Measurements from ENCODE around the gene SLC46A1. TPM values are rescaled to one million over a fixed set of nuclear protein-coding genes. Genes with fewer than 3 reads are reported as not detected.

SLC46A1 gene
- total and polyA plus RNA-seq, 2 donors (not counting 1 experiment from before 2014, with no cell fraction given) = 2.5 to 4.3 TPM

- no peak overlapping the region for H3K4me2 ChIP-seq (replicated peaks; ENCODE audit: low read depth, low read length, poor library complexity, severe bottlenecking)
- Mint-ChIP-seq H3K27me3 (peaks cover 7% of the 10 kb centered on the region), H3K9me3 (ENCODE audit: insufficient read depth) (no peaks in the 10 kb centered on the region), H3K4me3 (peak overlapping the region; percentile 56), H3K27ac (no peak overlapping the region), H3K4me1 (peaks cover 10% of the 10 kb centered on the region)
- H3K79me2 ChIP-seq (ENCODE audit: control insufficient read depth, insufficient read depth, low read length) = no peaks in the 10 kb centered on the region
- H3K9ac ChIP-seq (ENCODE audit: low read length) = no peak overlapping the region
- H3K4me3 ChIP-seq (ENCODE audit: control extremely low read depth in 1 of 5, extremely low read depth in 1 of 5, insufficient read depth in 1 of 5, low read depth in 2 of 5, low read length in 4 of 5) = no peak overlapping the region
- ChIA-PET CTCF (interaction anchor here (1.5 kb wide), 1 partner anchor 12 kb away, joined by 11 read pairs; no protein-coding TSS in a partner anchor), POLR2A (no interaction called here)
- TF ChIP-seq EZH2 (IDR thresholded peaks at IDR 0.05; ENCODE audit: borderline replicate concordance, insufficient read depth, low read depth, low read length, poor library complexity, severe bottlenecking) (no peak), CTCF (IDR thresholded peaks at IDR 0.05) (no peak)
- no peak overlapping the region for H3K27ac ChIP-seq (ENCODE audit: low read length in 2 of 2)
- H3K36me3 ChIP-seq (replicated peaks in 1 of 2; ENCODE audit: control extremely low read depth in 1 of 2, control insufficient read depth in 1 of 2, extremely low read depth in 1 of 2, insufficient read depth in 2 of 2, low read length in 1 of 2) = no peaks in the 10 kb centered on the region
- peaks cover 8 to 12% of the 10 kb centered on the region in 2 donors for H3K4me1 ChIP-seq (ENCODE audit: control insufficient read depth in 2 of 2, insufficient read depth in 2 of 2, low read length in 2 of 2)
- no peak overlapping the region for H2AFZ ChIP-seq (ENCODE audit: insufficient read depth, low read depth, low read length, poor library complexity, severe bottlenecking)
- WGBS (ENCODE audit: insufficient coverage) = 96% methylated on average over 5 of the region's 5 CpGs
- ATAC-seq (ENCODE audit: low read depth) (no peak), DNase-seq (no peak)
- intact Hi-C loops (cut with micrococcal nuclease) = no loop called here
- H3K9me3 ChIP-seq (ENCODE audit: control extremely low read depth in 1 of 3, control insufficient read depth in 2 of 3, insufficient read depth in 1 of 3, low read length in 2 of 3) = peaks cover 0 to 4% (median 0%) of the 10 kb centered on the region in 3 donors
- H4K20me1 ChIP-seq (ENCODE audit: control insufficient read depth, insufficient read depth, low read length, poor library complexity, severe bottlenecking) = no peaks in the 10 kb centered on the region
- H3K27me3 ChIP-seq (replicated peaks in 1 of 4; ENCODE audit: control extremely low read depth in 1 of 4, control insufficient read depth in 3 of 4, insufficient read depth in 4 of 4, low read length in 3 of 4) = no peaks in the 10 kb centered on the region
These were observed 1.6 kb downstream of the SLC46A1 start for GRCh38 chr17:28404461-28404811.

GRCh38 chr17:28404007-28404406 is 2.0 kb downstream of the SLC46A1 start:
- H3K36me3 ChIP-seq (replicated peaks in 1 of 2; ENCODE audit: control extremely low read depth in 1 of 2, control insufficient read depth in 1 of 2, extremely low read depth in 1 of 2, insufficient read depth in 2 of 2, low read length in 1 of 2) = no peaks in the 10 kb centered on the region
- H2AFZ ChIP-seq (ENCODE audit: insufficient read depth, low read depth, low read length, poor library complexity, severe bottlenecking) = no peak overlapping the region
- ChIA-PET CTCF (interaction anchor here (1.5 kb wide), 1 partner anchor 12 kb away, joined by 11 read pairs; no protein-coding TSS in a partner anchor), POLR2A (no interaction called here)
- H3K4me1 ChIP-seq (ENCODE audit: control insufficient read depth in 2 of 2, insufficient read depth in 2 of 2, low read length in 2 of 2) = peaks cover 8 to 12% of the 10 kb centered on the region in 2 donors
- no peaks in the 10 kb centered on the region for H3K79me2 ChIP-seq (ENCODE audit: control insufficient read depth, insufficient read depth, low read length)
- H3K27me3 ChIP-seq (replicated peaks in 1 of 4; ENCODE audit: control extremely low read depth in 1 of 4, control insufficient read depth in 3 of 4, insufficient read depth in 4 of 4, low read length in 3 of 4) = no peaks in the 10 kb centered on the region
- TF ChIP-seq EZH2 (IDR thresholded peaks at IDR 0.05; ENCODE audit: borderline replicate concordance, insufficient read depth, low read depth, low read length, poor library complexity, severe bottlenecking) = no peak
- no peak for TF ChIP-seq CTCF (IDR thresholded peaks at IDR 0.05)
- DNase-seq (no peak), ATAC-seq (ENCODE audit: low read depth) (no peak)
- H4K20me1 ChIP-seq (ENCODE audit: control insufficient read depth, insufficient read depth, low read length, poor library complexity, severe bottlenecking) = no peaks in the 10 kb centered on the region
- intact Hi-C loops (cut with micrococcal nuclease) = no loop called here
- Mint-ChIP-seq H3K4me1 (peaks cover 10% of the 10 kb centered on the region), H3K27ac (no peak overlapping the region), H3K4me3 (peak overlapping the region; percentile 56), H3K27me3 (peaks cover 7% of the 10 kb centered on the region), H3K9me3 (ENCODE audit: insufficient read depth) (no peaks in the 10 kb centered on the region)
- H3K27ac ChIP-seq (ENCODE audit: low read length in 2 of 2) = no peak overlapping the region
- no peak overlapping the region for H3K4me3 ChIP-seq (ENCODE audit: control extremely low read depth in 1 of 5, extremely low read depth in 1 of 5, insufficient read depth in 1 of 5, low read depth in 2 of 5, low read length in 4 of 5)
- H3K4me2 ChIP-seq (replicated peaks; ENCODE audit: low read depth, low read length, poor library complexity, severe bottlenecking) = no peak overlapping the region
- H3K9ac ChIP-seq (ENCODE audit: low read length) = no peak overlapping the region
- WGBS (ENCODE audit: insufficient coverage) = 67% methylated on average over 1 of the region's 2 CpGs
- peaks cover 0 to 4% (median 0%) of the 10 kb centered on the region in 3 donors for H3K9me3 ChIP-seq (ENCODE audit: control extremely low read depth in 1 of 3, control insufficient read depth in 2 of 3, insufficient read depth in 1 of 3, low read length in 2 of 3)
